Liver (tissue), 9 donors: ENCODE results near the gene SH3RF3. TPM values are rescaled to one million over a fixed set of nuclear protein-coding genes. Genes with fewer than 3 reads are reported as not detected.

Experiments
- DNase-seq: peaks from one replicate; pipeline ENCODE4 v3.0.0-alpha.2; 2017; ENCODE audit warnings: low spot score
- H3K27ac ChIP-seq, 2 donors: one replicate each; pipeline ENCODE4 v1.7.0; 2013; ENCODE audit warnings: inconsistent platforms in 2 of 2, low read length in 2 of 2, control low read depth in 1 of 2, low read depth in 1 of 2, mild to moderate bottlenecking in 1 of 2
- H3K27me3 ChIP-seq, 4 donors: one replicate each; pipeline versions ENCODE4 v1.6.1 to v1.7.0; 2013; ENCODE audit warnings: low read length in 3 of 4, inconsistent platforms in 1 of 4, mild to moderate bottlenecking in 1 of 4, moderate library complexity in 1 of 4; ENCODE audit not compliant: control insufficient read depth in 4 of 4, insufficient read depth in 4 of 4
- H3K36me3 ChIP-seq, 4 donors: one replicate each; pipeline versions ENCODE4 v1.6.1 to v1.7.0; 2013; ENCODE audit warnings: low read length in 3 of 4, mild to moderate bottlenecking in 3 of 4, low read depth in 1 of 4, moderate library complexity in 1 of 4; ENCODE audit not compliant: control insufficient read depth in 4 of 4, insufficient read depth in 3 of 4
- H3K4me1 ChIP-seq, 4 donors: one replicate each; pipeline versions ENCODE4 v1.6.1 to v1.7.0; 2013; ENCODE audit warnings: low read length in 3 of 4, mild to moderate bottlenecking in 3 of 4, moderate library complexity in 1 of 4; ENCODE audit not compliant: control insufficient read depth in 4 of 4, insufficient read depth in 4 of 4
- H3K4me3 ChIP-seq, 3 donors: one replicate each; pipeline versions ENCODE4 v1.6.1 to v1.7.0; 2013; ENCODE audit warnings: low read length in 3 of 3, control low read depth in 1 of 3, low read depth in 1 of 3, mild to moderate bottlenecking in 1 of 3
- H3K9ac ChIP-seq, 2 donors: one replicate each; pipeline ENCODE4 v1.7.0; 2013; ENCODE audit warnings: low read length in 2 of 2, mild to moderate bottlenecking in 2 of 2, moderate library complexity in 2 of 2, control low read depth in 1 of 2, low read depth in 1 of 2
- H3K9me3 ChIP-seq, 4 donors: one replicate each; pipeline versions ENCODE4 v1.6.1 to v1.7.0; 2013; ENCODE audit warnings: low read length in 3 of 4; ENCODE audit not compliant: control insufficient read depth in 4 of 4
- ATF3 ChIP-seq: IDR thresholded peaks from 2 replicates; pipeline ENCODE4 v1.6.1; 2016; ENCODE audit warnings: antibody characterized with exemption
- CTCF ChIP-seq: fragments of 150-350 bp; IDR thresholded peaks from 2 replicates; pipeline ENCODE4 v1.5.1; 2017; ENCODE audit warnings: improper control_type of control experiment, low read depth, low read length; ENCODE audit not compliant: missing input control
- EGR1 ChIP-seq, 2 donors: IDR thresholded peaks; 2 replicates each; pipeline ENCODE4 v1.6.1; 2016 to 2018; ENCODE audit warnings: antibody characterized with exemption in 2 of 2, low read depth in 2 of 2
- FOXA2 ChIP-seq: IDR thresholded peaks from 2 replicates; pipeline ENCODE4 v1.6.1; 2016; ENCODE audit warnings: antibody characterized with exemption
- GABPA ChIP-seq, 2 donors: IDR thresholded peaks in 1 of 2; conservative IDR thresholded peaks in 1 of 2; 2 replicates each; pipeline ENCODE4 v1.6.1; 2016; ENCODE audit warnings: antibody characterized with exemption in 2 of 2, mild to moderate bottlenecking in 1 of 2, moderate library complexity in 1 of 2
- HNF4A ChIP-seq, 2 donors: conservative IDR thresholded peaks; 2 replicates each; pipeline ENCODE4 v1.6.1; 2016; ENCODE audit warnings: antibody characterized with exemption in 2 of 2, mild to moderate bottlenecking in 2 of 2
- HNF4G ChIP-seq: IDR thresholded peaks from 2 replicates; pipeline ENCODE4 v1.6.1; 2016; ENCODE audit warnings: antibody characterized with exemption
- JUND ChIP-seq, 2 donors: IDR thresholded peaks; 2 replicates each; pipeline ENCODE4 v1.6.1; 2016; ENCODE audit warnings: antibody characterized with exemption in 2 of 2
- MAX ChIP-seq: IDR thresholded peaks from 2 replicates; pipeline ENCODE4 v1.6.1; 2016; ENCODE audit warnings: antibody characterized with exemption
- NR2F2 ChIP-seq: IDR thresholded peaks from 2 replicates; pipeline ENCODE4 v1.6.1; 2016; ENCODE audit warnings: antibody characterized with exemption
- RAD21 ChIP-seq, 2 donors: IDR thresholded peaks; 2 replicates each; pipeline ENCODE4 v1.6.1; 2016; ENCODE audit warnings: antibody characterized with exemption in 2 of 2, mild to moderate bottlenecking in 2 of 2
- REST ChIP-seq: IDR thresholded peaks from 2 replicates; pipeline ENCODE4 v1.6.1; 2016; ENCODE audit warnings: antibody characterized with exemption, mild to moderate bottlenecking
- RXRA ChIP-seq, 2 donors: IDR thresholded peaks; 2 replicates each; pipeline ENCODE4 v1.6.1; 2017 to 2018; ENCODE audit warnings: antibody characterized with exemption in 2 of 2, mild to moderate bottlenecking in 1 of 2
- SP1 ChIP-seq: IDR thresholded peaks from 2 replicates; pipeline ENCODE4 v1.6.1; 2018; ENCODE audit warnings: antibody characterized with exemption, mild to moderate bottlenecking
- TAF1 ChIP-seq: conservative IDR thresholded peaks from 2 replicates; pipeline ENCODE4 v1.6.1; 2016; ENCODE audit warnings: antibody characterized with exemption, mild to moderate bottlenecking
- YY1 ChIP-seq: IDR thresholded peaks from 2 replicates; pipeline ENCODE4 v1.6.1; 2016; ENCODE audit warnings: antibody characterized with exemption, mild to moderate bottlenecking
- WGBS: extraction: QIAGEN DNeasy Blood & Tissue Kit; methylation state at CpG from one replicate; pipeline ENCODE4 v1.1.7; 2013; 5-methylcytosine and 5-hydroxymethylcytosine counted together
- polyA plus RNA-seq, 2 donors: library from polyadenylated mRNA; stranded (reverse) in 1 of 2; unstranded in 1 of 2; fragments of 200-250 nt in 1 of 2; fragments of >200 nt in 1 of 2; fragmentation: Nextera tagmentation in 1 of 2; extraction: Ambion mirVana in 1 of 2; gene quantifications; one replicate each; pipeline versions ENCODE4 v1.2.1 to v1.2.3, GENCODE V29; 2013 to 2015
- total RNA-seq, 2 donors: library from RNA; depleted of rRNA; stranded (reverse); fragments of >200 nt; gene quantifications; one replicate each; pipeline ENCODE4 v1.2.3, GENCODE V29; 2014
- donor health status: healthy.
- donor health status: healthy.
- donor health status: healthy.
- donor health status: healthy.
- donor health status: healthy.

Gene SH3RF3
- total and polyA plus RNA-seq, 4 donors = 0.11 to 1.0 (median 0.54) TPM

DNA sequence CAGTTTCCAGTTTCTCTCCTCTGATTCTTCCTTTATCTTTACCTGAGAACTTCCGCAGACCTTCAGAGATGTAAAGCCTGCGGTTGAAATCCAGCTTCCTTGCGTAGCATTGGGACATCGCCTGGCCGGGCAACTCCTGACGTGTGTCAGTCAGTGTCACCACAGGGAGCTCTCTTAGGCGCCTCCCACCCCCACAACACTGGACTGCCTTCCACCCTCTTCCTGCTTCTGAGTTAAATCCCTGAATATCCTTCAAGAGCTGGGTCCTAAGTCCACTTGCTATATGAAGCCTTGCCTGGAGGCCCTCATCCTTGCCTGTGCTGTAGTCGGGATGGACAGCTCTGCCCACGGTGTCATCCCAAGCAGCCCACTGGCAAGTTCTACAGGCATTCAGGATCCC lies 305.3 kb downstream of the SH3RF3 start:
- Histone ChIP-seq H3K9me3 (no peaks in the 10 kb centered on the region), H3K9ac (no peak overlapping the region), H3K4me3 (no peak overlapping the region), H3K27ac (no peak overlapping the region), H3K36me3 (no peaks in the 10 kb centered on the region), H3K27me3 (no peaks in the 10 kb centered on the region), H3K4me1 (peaks cover 0 to 2% (median 0%) of the 10 kb centered on the region in 4 donors)
- TF ChIP-seq CTCF (no peak), FOXA2 (no peak)
- no peak for DNase-seq
- WGBS = 97% methylated on average over 9 of the region's 9 CpGs

GRCh38 chr2:109435066-109435690 lies 306.2 kb downstream of the SH3RF3 start:
- no peaks in the 10 kb centered on the region for H3K27me3 ChIP-seq
- H3K9ac ChIP-seq = no peak overlapping the region
- H3K4me3 ChIP-seq = no peak overlapping the region
- no peaks in the 10 kb centered on the region for H3K9me3 ChIP-seq
- DNase-seq = no peak
- H3K36me3 ChIP-seq = no peaks in the 10 kb centered on the region
- TF ChIP-seq FOXA2 = no peak
- TF ChIP-seq CTCF = no peak
- no peak for TF ChIP-seq ATF3
- TF ChIP-seq EGR1 (IDR thresholded peaks at IDR 0.05; ENCODE audit: low read depth in 2 of 2) = no peak
- no peak for TF ChIP-seq NR2F2
- TF ChIP-seq RXRA (IDR thresholded peaks at IDR 0.05) = no peak
- TF ChIP-seq HNF4A (conservative IDR thresholded peaks at IDR 0.05) = no peak
- no peak for TF ChIP-seq REST
- no peak for TF ChIP-seq MAX
- TF ChIP-seq GABPA (IDR thresholded peaks at IDR 0.05 in 1 of 2, conservative IDR thresholded peaks at IDR 0.05 in 1 of 2) = no peak
- no peak for TF ChIP-seq YY1
- no peak for TF ChIP-seq RAD21 (IDR thresholded peaks at IDR 0.05)
- no peak for TF ChIP-seq SP1
- no peak for TF ChIP-seq TAF1
- TF ChIP-seq JUND (IDR thresholded peaks at IDR 0.05) = no peak
- no peak for TF ChIP-seq HNF4G
- no peak overlapping the region for H3K27ac ChIP-seq
- H3K4me1 ChIP-seq = peaks cover 0 to 2% (median 0%) of the 10 kb centered on the region in 4 donors
- 91% methylated on average over 11 of the region's 11 CpGs for WGBS
